Skin epidermis (tissue), 12 donors: Measurements from ENCODE around the gene SLC31A2.
"Not testable (repeated sequence)": the region's sequence is repeated elsewhere in the genome, so short reads cannot be mapped to it uniquely, and the experiment has no call there.

Source experiments
- H3K27ac ChIP-seq, 21 experiments: fragments of 200-600 bp; sonication (generic) in 11 of 21; one replicate each; pipeline ENCODE4 v1.5.0; 2020; ENCODE audit warnings: mild to moderate bottlenecking in 3 of 21, inconsistent platforms in 2 of 21, moderate library complexity in 2 of 21
- H3K4me3 ChIP-seq, 7 experiments: fragments of 200-600 bp; sonication (generic) in 2 of 7; one replicate each; pipeline ENCODE4 v1.5.0; 2020; ENCODE audit warnings: inconsistent platforms in 2 of 7, mild to moderate bottlenecking in 2 of 7, moderate library complexity in 1 of 7

Gene SLC31A2

DNA sequence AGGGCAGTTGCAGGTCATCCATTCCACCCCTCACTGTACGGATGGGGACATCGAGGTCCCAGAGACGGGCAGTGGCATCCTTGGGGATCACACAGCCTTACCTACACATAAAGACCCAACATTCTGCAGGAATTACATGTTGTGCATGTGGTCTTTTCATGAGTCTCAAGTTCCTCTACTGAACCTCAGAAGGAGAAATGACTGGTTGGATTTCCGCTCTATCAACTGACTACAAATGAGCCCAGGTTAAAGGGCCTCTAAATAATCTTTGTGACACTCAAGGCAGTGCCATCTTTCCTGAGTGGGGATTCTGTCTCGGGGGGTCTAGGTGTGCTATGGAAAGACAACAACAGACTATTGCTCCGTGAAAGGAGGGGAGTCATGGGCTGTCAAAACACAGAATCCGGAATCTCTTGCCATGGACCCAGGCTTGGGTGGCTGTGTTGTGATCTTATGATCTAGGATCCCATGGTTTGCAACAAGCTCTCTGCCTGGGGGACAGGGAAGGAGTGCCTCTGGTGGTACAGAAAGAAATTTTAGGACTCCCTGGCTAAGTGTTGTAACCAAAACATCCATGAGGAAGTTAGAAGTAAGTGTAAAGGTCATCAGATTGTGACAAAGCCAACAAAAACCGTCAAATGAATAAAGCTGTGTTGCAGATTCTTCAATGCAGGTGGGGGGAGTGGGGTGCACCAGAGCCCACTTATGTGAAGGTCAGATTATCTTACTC, 1.9 kb upstream of the SLC31A2 start:
- Histone ChIP-seq H3K4me3 (no peak overlapping the region), H3K27ac (no peak overlapping the region)

DNA sequence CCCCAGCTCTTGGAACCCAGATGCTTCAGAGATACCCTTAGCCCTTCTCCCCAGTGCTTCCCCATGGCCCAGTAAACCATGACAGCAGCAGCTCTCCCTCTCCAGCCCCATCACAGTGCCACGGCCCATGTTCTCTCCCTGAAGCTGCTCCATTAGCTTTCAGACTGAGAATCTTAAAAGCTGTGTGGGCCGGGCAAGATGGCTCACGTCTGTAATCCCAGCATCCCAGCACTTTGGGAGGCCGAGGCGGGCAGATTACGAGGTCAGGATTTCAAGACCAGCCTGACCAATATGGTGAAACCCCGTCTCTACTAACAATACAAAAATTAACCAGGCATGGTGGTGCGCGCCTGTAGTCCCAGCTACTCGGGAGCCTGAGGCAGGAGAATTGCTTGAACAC, 1.2 kb upstream of the SLC31A2 start:
- H3K27ac ChIP-seq, H3K4me3 ChIP-seq: not testable (repeated sequence)

DNA sequence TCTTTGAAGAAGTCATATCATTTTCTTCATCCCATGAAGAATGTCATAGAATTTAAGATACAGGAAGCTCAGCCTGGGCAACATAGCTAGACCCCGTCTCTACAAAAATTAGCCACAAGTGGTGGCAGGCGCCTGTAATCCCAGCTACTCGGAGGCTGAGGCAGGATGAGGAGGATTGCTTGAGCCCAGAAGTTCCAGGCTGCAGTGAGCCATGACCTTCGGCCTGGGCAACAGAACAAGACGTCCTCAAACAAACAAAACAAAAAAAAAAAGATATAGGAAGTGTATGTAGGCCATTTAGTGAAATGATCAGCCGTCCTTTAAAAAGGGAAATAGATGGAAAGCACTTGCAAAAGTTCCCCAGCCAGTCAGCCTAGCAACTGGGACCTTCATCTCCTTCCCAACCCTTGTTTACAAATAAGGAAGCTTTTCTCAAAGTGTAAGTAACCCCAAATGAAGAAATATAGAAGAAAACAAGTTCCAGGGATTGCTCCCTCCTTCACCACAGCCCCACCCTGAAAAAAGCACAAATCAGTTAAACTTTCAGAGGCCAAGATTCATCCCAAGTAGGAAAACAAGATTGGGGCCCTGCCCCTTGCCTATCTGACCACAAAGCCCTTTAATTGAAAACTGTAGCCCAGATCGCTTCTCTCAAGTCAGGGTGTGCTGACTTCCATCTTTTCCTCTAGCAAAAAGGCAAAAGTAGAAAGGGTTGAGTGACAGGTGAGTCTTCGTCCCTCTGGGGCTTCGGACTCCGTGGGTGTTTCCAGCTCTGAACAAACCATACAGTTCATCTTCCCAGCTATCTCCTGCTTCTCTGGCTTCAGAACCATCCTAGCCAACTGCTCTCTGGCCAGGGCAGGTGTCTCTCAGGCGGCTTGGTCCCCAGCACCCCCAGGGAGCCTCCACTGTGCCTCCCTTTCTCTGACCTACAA, 1.2 kb downstream of the SLC31A2 start:
- peak overlapping the region; percentile 62 to 96 (median 87) for H3K4me3 ChIP-seq
- peak overlapping the region; percentile 71 to 98 (median 92) for H3K27ac ChIP-seq

DNA sequence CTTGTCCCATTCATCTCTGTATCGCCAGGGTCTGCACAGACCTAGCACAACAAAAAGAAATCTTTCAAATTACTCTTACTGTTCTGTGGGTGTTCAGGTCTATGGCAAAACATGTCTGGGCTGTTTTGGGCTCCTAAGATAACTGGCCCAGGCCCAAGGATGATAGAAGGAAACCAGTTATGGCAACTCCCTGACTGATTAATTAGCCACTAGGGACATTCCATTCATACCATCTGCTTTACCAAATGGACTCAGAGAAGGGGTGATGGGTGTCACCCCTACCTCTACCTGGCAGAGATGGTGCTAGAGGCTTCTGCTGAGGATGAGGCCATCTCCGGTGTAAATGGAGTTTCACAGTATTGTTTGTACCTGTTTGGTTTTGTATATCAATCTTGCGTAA, 1.9 kb downstream of the SLC31A2 start:
- H3K4me3 ChIP-seq: peak overlapping the region in 6 of 7 experiments; percentile 82 to 96 (median 88)
- H3K27ac ChIP-seq: peak overlapping the region in 19 of 21 experiments; percentile 65 to 98 (median 92)

DNA sequence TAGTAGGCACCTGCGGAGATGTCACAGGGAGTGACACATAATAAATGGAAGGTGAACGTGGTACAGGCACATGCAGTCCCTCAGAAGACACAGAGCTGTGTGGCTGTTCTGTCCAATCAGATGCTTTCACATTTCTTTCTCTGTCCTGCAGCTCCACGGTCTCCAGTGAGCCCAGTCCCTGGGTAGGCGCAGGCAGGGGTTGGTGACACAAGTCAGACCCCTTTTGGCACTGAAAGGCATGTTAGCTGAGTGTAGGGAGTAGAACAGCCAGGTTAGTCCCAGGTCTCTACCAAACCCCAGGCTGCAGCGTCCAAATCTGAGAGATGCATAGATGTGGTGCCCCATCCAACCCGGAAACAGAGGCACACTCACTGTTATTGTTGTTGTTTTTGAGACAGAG, 2.8 kb downstream of the SLC31A2 start:
- Histone ChIP-seq H3K4me3 (peak overlapping the region in 1 of 7 experiments; percentile 87), H3K27ac (peak overlapping the region in 18 of 21 experiments; percentile 14 to 96 (median 72))

DNA sequence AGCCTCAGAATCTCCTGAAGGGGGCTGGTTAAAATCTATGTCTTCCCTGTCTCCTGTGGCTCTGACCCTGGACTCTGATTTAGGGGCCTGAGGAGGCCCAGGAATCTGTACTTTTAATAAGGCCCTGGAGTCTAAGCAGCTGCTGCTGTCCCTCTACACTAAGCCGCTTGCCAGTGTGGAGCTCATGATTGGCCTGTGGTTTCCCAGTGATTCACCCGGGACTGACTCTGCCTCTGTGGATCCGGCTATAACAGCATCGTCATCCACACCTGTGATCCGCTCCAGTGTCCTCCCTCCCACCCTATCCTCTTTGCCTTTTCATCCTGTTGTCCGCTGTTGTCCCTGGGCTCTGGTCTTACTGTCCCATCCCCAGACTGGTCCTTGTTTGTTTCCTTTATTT, 3.7 kb downstream of the SLC31A2 start:
- H3K4me3 ChIP-seq: no peak overlapping the region
- peak overlapping the region in 17 of 21 experiments; percentile 14 to 96 (median 68) for H3K27ac ChIP-seq

DNA sequence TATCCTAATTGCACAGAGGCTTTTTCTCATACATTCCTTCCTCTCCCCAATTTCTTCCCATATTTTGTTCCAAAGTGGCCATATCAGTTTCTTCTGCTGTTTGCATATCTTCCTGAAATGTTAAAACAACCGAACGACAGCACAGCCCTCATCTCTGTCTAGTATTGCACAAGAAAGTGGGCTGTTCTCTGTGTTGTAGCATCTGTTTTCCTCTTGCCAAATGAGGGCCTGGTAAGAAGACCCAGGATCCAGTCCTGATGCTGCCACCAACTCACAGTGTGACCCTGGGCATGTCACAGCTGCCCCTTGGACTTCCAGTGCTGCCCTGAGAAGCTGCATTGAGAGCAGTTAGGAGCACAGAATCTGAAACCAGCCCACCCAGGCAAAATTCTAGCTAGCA, 4.1 kb downstream of the SLC31A2 start:
- Histone ChIP-seq H3K27ac (peak overlapping the region in 14 of 21 experiments; percentile 13 to 94 (median 54)), H3K4me3 (no peak overlapping the region)

DNA sequence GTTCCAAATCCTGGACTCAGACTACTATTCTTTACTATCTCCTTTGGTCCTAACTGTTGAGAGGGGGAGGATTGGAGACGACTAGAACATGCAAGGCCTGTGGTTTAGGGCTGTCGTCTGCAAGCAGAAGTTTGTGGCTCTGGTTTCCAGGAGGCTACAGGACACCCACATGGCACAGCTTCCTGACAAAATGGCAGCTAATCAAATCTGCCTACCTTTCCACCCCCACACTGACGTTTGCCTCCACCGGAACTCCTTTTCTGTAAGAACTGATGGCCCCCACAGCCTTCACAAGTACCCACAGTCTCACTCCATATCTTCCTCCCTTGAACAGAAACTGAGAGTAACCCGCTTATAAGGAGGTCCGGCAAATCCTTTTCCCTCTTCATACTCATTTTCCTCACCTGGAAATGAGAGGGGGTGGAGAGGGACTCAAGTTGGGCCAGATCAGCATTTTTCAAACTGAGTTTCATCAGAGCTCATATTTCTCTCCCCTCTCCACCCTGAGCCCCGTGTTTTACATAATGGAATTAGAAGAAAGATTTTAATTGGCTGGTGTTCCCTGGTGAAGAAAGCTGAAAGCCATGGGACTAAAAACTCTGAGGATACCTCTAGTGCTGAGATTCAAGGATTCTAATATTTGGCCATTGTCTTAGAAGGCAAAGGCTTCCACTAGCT, 5.2 kb downstream of the SLC31A2 start:
- H3K4me3 ChIP-seq: no peak overlapping the region
- H3K27ac ChIP-seq: peak overlapping the region in 10 of 21 experiments; percentile 13 to 94 (median 42)

DNA sequence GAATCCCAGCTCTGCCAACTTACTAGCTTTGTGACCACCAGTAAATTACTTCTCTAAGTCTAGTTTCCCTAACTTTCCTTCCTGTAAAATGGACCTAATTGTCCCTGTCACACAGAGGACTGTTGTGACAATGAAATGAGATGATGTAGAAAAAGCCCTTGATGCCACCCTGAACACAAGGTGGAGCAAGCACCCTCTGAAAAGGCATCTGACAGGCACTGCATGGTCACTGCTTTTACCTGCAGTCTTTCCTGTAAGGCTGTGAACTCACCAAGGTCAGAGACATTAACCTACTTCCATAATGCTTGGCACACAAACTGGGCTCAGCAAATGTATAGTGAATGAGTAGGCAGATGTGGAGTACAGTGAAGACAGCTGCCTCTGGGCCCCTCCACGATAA, 6.1 kb downstream of the SLC31A2 start:
- Histone ChIP-seq H3K27ac (peak overlapping the region in 4 of 21 experiments; percentile 8 to 51 (median 45)), H3K4me3 (no peak overlapping the region)

DNA sequence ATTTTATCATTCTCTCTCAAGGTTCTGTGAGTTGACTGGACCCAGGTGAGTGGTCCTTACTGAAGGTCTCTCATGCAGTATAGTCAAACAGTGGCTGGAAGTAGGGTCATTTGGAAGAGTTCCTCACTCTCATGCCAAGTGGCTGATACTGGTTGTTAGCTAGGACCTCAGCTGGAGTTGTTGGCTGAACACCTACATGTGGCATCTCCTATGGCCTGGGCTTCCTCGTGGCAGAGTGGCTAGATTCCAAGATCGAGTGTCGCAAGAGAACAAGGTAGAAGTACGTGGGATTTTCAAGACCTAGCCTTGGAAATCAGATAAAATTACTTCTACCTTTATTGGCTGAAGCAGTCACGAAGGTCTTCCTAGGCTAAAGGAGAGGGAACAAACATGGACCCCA, 7.6 kb downstream of the SLC31A2 start:
- H3K27ac ChIP-seq: no peak overlapping the region
- H3K4me3 ChIP-seq: no peak overlapping the region

DNA sequence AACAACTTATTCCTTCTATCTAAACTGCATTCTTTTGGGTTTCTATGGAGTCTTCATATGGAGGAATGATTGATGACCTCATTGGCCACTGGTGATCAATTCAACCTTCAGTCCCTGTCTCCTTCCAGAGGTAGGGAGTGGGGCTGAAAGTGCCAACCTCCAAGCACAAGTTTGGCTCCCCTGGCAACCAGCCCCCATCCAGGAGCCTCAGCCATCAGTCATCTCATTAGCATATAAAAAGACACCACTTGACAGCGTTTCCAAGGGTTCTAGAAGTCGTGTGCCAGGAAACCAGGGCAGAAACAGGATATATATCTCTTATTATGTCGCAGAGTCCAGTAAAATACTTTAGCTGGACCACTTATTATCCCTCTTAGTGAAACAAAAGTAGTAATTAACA, 9.8 kb downstream of the SLC31A2 start:
- H3K27ac ChIP-seq: no peak overlapping the region
- H3K4me3 ChIP-seq: no peak overlapping the region

DNA sequence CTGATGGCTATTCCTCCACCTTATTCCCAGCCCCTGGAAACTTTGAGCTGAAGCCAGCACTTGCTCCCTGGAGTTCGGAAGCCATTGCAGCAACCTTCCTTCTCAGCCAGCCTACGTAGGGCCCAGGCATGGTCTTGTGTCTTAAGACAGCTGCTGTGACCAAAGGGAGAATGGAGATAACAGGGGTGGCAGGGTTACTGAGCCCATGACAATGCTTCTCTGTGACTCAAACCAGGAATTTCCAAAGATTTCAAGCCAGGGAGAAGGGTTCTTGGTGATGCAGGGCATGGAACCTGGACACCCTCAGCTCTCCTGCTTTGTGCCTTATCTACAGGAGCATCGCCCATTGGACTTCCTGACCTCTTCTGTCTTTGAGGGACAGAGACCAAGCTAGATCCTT, 12.2 kb downstream of the SLC31A2 start:
- H3K27ac ChIP-seq: no peak overlapping the region
- no peak overlapping the region for H3K4me3 ChIP-seq

DNA sequence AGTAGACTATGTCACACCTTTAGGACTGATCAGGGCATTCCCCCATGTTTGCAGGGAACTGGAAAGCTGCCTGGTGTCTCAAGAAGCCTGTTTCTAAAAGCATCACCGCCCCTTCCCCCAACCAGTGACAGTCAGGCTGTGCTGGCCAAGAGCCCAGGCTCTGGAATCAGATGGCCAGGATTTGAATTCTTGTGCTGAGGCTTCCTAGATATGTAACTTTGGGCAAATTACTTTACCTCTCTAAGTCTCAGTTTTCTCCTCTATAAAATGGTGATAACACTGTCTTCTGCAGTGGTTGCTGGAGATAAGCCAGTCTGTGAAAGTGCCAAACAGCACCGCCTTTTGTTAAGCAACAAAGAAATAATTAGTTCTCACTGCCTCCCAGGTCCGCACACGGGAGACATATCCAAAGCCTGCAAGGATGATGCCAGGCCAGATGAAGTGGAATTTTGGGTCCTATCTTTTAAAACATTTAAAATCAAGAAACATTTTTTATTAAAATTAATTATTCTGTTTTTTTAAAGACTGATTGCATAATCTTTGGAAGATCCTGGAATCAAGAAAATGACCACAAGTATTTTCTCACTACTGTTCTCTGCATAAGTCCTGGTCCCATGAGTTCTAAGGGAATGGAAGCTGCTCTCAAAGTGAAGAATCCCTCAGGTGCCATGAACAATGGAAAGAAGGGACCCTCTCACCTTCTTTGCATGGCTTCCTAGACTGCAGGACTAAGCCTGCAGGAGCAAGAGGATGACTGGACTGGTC, 13.9 kb downstream of the SLC31A2 start:
- H3K4me3 ChIP-seq: no peak overlapping the region
- H3K27ac ChIP-seq: no peak overlapping the region

DNA sequence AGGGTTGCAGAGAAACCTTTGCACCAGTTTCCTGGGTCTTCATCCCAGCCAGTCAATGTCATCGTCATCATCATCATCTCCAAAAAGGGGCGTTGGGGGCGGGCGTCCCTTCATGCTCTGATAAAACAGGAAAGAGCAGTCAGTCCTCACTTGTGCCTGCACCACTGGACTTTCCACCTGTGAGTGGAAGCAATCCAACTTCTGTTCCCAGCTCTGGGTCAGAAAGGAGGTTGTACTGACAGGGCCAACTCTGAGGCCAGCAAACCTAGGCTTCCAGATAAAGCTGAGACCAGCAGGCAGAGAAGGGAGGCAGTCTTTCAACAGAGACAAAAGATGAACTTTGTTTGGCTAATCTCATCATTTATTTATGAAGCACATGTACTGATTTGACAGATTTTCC, 15.2 kb downstream of the SLC31A2 start:
- H3K4me3 ChIP-seq: no peak overlapping the region
- no peak overlapping the region for H3K27ac ChIP-seq

DNA sequence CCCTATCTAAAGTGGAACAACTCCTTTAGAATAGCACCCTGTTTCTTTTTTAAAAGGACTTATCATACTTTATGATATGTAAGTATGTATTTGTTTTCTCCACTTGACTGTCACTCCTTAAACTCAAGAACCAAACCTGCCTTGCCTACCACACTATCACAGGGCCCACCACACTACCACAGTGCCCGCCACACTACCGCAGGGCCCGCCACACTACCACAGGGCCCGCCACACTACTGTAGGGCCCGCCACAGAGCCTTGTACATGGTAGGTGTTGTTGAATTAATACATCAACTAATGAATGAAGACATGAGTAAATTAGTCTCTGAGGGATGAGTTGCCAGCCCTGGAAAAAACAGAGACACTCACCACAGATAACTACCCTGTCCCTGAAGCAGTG, 18.0 kb downstream of the SLC31A2 start:
- H3K4me3 ChIP-seq: no peak overlapping the region
- H3K27ac ChIP-seq: no peak overlapping the region

DNA sequence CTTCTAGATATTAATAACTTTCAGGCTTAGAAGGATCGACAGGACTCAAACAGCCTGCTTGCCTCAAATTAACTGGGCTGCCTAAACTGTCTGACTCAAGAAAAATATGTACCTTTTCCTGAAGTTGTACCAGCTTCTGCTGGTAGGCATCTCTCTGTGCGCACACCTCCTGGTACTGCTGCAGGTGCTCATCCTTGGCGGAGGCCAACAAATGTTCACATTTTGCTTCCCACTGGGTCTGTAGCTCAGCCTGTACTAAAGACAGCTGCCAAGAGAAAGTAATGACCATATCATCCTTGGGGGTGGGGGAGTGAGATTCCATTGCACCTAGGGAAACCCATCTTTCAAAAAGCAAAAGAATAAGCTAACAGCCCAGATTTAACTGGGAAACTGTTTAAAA, 22.5 kb downstream of the SLC31A2 start:
- no peak overlapping the region for H3K27ac ChIP-seq

DNA sequence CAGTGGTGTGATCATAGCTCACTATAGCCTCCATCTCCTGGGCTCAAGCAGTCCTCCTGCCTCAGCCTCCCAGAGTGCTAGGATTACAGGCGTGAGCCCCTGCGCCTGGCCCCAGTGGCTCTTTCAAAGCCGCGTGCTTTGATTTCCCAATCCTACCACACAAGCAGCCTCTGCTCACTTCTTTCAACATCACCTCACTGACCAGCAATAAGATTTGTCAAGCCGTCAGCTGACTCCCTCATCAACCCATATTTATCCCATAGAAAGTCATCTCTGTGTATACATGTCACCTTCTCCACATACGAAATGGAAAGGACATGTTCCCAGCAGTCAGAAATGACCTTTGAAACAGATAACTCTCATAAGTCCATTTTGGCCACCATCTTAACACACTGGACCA, 26.0 kb downstream of the SLC31A2 start:
- Histone ChIP-seq H3K4me3 (no peak overlapping the region), H3K27ac (no peak overlapping the region)

More for the DNA sequence above, 22.5 kb downstream of the SLC31A2 start:
- no peak overlapping the region for H3K4me3 ChIP-seq

DNA sequence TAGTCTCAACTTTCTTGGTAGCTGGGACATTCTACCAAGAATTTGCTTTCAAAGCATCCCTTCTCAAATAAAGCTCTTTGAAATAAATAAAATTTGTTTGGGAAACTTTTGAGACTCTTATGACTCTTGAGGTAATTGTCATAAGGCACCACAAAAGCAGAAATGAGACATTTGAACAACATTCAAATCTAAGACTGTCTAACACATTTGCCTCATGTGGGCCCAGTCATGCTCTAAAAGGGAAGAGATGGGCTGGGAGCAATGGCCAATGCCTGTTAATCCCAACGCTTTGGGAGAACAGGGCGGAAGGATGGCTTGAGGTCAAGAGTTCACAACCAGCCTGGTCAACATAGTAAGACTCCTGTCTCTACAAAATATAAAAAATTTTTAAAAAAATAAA, 26.4 kb downstream of the SLC31A2 start:
- Histone ChIP-seq H3K4me3 (no peak overlapping the region), H3K27ac (no peak overlapping the region)

DNA sequence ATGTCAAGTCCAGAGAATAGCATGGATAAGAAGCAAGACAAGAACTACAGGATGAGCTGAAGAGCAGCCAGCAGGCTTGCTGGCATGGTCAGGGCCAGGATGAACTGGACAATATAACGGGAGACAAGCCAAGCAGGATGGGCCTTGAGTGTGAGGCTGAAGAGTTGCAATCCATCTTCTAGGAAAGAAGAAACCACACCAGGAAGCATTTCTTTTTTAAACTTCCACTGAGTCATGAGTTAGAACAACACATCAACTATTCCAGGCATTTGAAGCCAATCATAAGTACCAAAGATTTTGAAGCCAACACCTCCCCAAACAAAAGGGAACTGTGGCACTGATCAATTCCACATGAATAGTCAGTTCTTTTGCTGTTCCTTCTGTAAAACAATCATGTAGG, 27.3 kb downstream of the SLC31A2 start:
- Histone ChIP-seq H3K4me3 (no peak overlapping the region), H3K27ac (no peak overlapping the region)

DNA sequence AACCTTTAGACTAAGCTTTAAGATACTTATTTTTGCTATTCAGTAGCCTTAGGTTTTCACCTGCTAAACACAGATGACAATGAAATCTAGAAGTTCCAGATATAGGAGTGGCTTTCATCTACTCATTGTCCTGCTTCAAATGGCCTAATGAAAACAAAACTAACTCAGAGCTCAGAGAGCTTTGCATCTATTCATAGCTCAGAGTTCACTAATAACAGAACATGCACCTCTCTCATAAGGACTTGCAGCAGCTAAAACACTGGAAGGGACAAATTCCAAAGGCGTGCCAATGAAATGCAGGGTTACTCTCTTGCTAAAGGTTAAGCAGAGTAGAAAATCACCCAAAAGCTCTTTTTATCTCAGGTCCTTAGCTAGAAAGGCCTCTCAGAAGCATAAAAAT, 29.0 kb downstream of the SLC31A2 start:
- Histone ChIP-seq H3K4me3 (no peak overlapping the region), H3K27ac (no peak overlapping the region)
